Measurements from ENCODE around the gene TBCB.

GRCh38 chr19:36089847-36090246 lies 25.4 kb upstream of the TBCB start:
- no peak for TF ChIP-seq FOXP4 (CRISPR knock-in tag; IDR thresholded peaks at IDR 0.05; ENCODE audit: borderline replicate concordance)
- TF ChIP-seq HNRNPLL (IDR thresholded peaks at IDR 0.05; ENCODE audit: low read depth, low read length, poor library complexity, severe bottlenecking), result no peak
- TF ChIP-seq ELF4 (CRISPR knock-in tag; IDR thresholded peaks at IDR 0.05), result no peak
- no peak for TF ChIP-seq TAF1 (IDR thresholded peaks at IDR 0.05; ENCODE audit: control insufficient read depth, extremely low read depth, insufficient read depth, low read length, severe bottlenecking)
- no peak for TF ChIP-seq CTCF (IDR thresholded peaks at IDR 0.05 in 2 of 3, conservative IDR thresholded peaks at IDR 0.05 in 1 of 3; ENCODE audit: insufficient read depth in 2 of 3, low read depth in 1 of 3, low read length in 3 of 3)
- no peak for TF ChIP-seq THAP12 (CRISPR knock-in tag; IDR thresholded peaks at IDR 0.05)
- TF ChIP-seq ZNF274 (IDR thresholded peaks at IDR 0.05; ENCODE audit: borderline replicate concordance, low read depth, low read length), result no peak
- no peak for TF ChIP-seq JUNB (CRISPR knock-in tag; conservative IDR thresholded peaks at IDR 0.05)
- no peak for TF ChIP-seq SAFB (IDR thresholded peaks at IDR 0.05; ENCODE audit: borderline replicate concordance, low read depth, low read length)
- no peak for TF ChIP-seq ATF3 (IDR thresholded peaks at IDR 0.05)
- TF ChIP-seq ATF3 (CRISPR knock-in tag; conservative IDR thresholded peaks at IDR 0.05), result no peak
- TF ChIP-seq NCOA4 (IDR thresholded peaks at IDR 0.05; ENCODE audit: partially characterized antibody), result no peak

Measured in K562 (cell line).